HG02973 (cell line): ENCODE data around the gene PHC2.

Experiments used
- ATAC-seq: cut with Tn5 transposase; IDR thresholded peaks from one replicate; pipeline ENCODE4 v1.9.1; 2021; ENCODE audit warnings: moderate library complexity; ENCODE audit not compliant: unreplicated experiment

PHC2 gene

GRCh38 chr1:33426916-33427315 is 4.0 kb downstream of the PHC2 start:
- ATAC-seq = no peak

GRCh38 chr1:33425900-33426299 is 5.0 kb downstream of the PHC2 start:
- no peak for ATAC-seq

GRCh38 chr1:33424610-33425009 is 6.3 kb downstream of the PHC2 start:
- ATAC-seq = no peak

GRCh38 chr1:33424205-33424604 is 6.7 kb downstream of the PHC2 start:
- no peak for ATAC-seq

GRCh38 chr1:33420870-33421775 is 9.8 kb downstream of the PHC2 start:
- no peak for ATAC-seq

- no peak for ATAC-seq
These were observed 12.1 kb downstream of the PHC2 start for GRCh38 chr1:33418811-33419210.

- ATAC-seq = no peak
These were observed 16.0 kb downstream of the PHC2 start for GRCh38 chr1:33414879-33415278.

- no peak for ATAC-seq
These were observed 20.7 kb downstream of the PHC2 start for GRCh38 chr1:33410091-33410701.

- no peak for ATAC-seq
These were observed 22.8 kb downstream of the PHC2 start for GRCh38 chr1:33408093-33408436.

GRCh38 chr1:33407352-33408092 is 23.4 kb downstream of the PHC2 start:
- ATAC-seq = no peak

- no peak for ATAC-seq
These were observed 28.7 kb downstream of the PHC2 start for GRCh38 chr1:33402206-33402605.

GRCh38 chr1:33401471-33401870 is 29.4 kb downstream of the PHC2 start:
- no peak for ATAC-seq

- ATAC-seq = no peak
These were observed 30.6 kb downstream of the PHC2 start for GRCh38 chr1:33400153-33400911.

- no peak for ATAC-seq
These were observed 31.5 kb downstream of the PHC2 start for GRCh38 chr1:33399375-33399774.

- ATAC-seq = no peak
These were observed 32.9 kb downstream of the PHC2 start for GRCh38 chr1:33397994-33398393.

- no peak for ATAC-seq
These were observed 33.8 kb downstream of the PHC2 start for GRCh38 chr1:33397125-33397506.

- ATAC-seq = no peak
These were observed 34.4 kb downstream of the PHC2 start for GRCh38 chr1:33396188-33397124.

GRCh38 chr1:33394770-33395169 is 36.1 kb downstream of the PHC2 start:
- no peak for ATAC-seq

- ATAC-seq = no peak
These were observed 36.9 kb downstream of the PHC2 start for GRCh38 chr1:33393991-33394390.

GRCh38 chr1:33393524-33393923 is 37.4 kb downstream of the PHC2 start:
- no peak for ATAC-seq
